ENCODE measurements around the gene CCNH.

DNA sequence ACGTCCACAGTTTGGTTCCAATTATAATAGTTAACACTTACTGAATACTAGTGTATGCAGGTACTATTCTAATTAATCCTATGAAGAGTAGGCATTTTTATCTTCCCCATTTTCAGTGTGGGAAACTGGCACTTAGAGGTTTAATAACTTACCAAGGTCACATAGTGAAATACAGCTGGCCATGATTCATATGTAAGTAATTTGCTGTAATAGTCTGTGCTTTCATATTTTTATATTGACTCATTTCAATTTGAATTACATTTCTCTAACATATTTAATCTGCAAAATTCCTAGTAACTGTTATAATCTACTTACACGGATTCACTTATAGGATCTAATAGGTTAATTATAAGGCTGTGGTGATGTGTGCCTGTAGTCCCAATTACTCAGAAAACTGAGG is 19.4 kb downstream of the CCNH start:
- TF ChIP-seq, protein P1, sequence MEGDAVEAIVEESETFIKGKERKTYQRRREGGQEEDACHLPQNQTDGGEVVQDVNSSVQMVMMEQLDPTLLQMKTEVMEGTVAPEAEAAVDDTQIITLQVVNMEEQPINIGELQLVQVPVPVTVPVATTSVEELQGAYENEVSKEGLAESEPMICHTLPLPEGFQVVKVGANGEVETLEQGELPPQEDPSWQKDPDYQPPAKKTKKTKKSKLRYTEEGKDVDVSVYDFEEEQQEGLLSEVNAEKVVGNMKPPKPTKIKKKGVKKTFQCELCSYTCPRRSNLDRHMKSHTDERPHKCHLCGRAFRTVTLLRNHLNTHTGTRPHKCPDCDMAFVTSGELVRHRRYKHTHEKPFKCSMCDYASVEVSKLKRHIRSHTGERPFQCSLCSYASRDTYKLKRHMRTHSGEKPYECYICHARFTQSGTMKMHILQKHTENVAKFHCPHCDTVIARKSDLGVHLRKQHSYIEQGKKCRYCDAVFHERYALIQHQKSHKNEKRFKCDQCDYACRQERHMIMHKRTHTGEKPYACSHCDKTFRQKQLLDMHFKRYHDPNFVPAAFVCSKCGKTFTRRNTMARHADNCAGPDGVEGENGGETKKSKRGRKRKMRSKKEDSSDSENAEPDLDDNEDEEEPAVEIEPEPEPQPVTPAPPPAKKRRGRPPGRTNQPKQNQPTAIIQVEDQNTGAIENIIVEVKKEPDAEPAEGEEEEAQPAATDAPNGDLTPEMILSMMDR (IDR thresholded peaks at IDR 0.05): no peak
- no peak for TF ChIP-seq TCF7L2 (IDR thresholded peaks at IDR 0.05; ENCODE audit: low read depth, low read length)
- no peak for TF ChIP-seq POLR2AphosphoS5 (IDR thresholded peaks at IDR 0.05; ENCODE audit: low read depth, low read length)

Measured in Panc1 (cell line).